Raji (cell line): Measurements from ENCODE around the gene QSOX2.

ENCODE experiments used
- POLR2A ChIP-seq: IDR thresholded peaks from 2 replicates; pipeline ENCODE4 v1.6.1; 2011; ENCODE audit warnings: low read depth, low read length, control low read depth; ENCODE audit not compliant: insufficient read depth

The QSOX2 gene

GRCh38 chr9:136212345-136212950, 33.2 kb downstream of the QSOX2 start:
- no peak for TF ChIP-seq POLR2A

- no peak for TF ChIP-seq POLR2A
These were observed 33.9 kb downstream of the QSOX2 start for GRCh38 chr9:136211441-136212344.

DNA sequence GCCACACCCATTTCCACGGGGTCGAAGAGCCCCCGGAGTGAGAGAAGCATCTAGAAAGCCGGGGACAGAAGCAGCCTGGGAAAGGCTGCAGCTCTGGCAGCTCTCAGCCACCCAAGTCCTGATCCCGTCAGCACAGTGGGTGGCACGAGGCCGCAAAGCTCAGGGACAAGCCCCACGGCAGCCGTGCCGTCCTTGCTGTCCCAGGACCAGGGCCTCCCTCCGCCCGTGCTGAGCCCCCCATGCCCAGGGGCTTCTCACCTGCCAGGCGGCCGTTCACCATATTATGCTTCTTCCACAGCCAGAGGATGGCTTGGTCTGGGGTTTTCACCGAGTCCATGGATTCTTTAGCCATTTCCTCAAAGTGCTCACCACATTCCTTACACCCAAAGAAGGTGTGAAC, 34.6 kb downstream of the QSOX2 start:
- TF ChIP-seq POLR2A: no peak

DNA sequence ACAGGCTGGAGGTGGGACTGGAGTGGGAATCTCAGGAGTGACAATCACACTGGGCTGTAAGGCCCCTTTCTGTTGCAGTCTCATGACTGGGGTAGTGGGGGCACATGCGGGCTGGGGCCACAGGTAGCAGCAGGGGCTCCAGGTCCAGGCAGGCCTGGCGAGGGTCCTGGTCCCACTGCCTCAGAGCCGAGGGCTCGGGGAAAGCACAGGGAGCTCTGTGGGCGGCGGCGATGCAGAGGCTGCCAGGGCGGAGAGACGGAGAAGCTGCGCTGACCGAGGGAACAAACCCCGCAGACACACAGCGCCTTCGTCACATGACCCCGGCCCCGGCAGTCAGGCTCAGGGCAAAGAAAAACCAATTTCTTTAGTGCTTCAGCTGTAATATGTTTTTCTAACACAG, 35.3 kb downstream of the QSOX2 start:
- no peak for TF ChIP-seq POLR2A

DNA sequence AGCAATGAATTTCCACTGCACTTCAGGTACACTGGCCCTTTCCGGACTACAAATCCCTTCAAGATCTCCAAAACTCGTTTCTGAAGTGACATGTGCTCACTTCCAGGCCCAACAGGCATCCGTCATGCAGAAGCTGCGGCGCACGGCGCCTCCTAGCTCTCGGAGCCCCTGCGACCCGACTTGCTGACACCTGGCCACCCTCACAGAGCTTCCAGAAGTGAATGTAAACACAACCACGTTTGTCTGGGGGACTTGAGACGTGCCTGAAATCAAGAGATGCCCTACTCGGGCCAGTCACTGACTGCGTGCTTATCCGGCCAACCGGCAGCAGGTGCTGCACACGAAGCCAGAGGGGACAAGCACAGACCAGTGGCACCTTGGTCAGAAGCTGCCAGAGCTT, 35.8 kb downstream of the QSOX2 start:
- TF ChIP-seq POLR2A: no peak

DNA sequence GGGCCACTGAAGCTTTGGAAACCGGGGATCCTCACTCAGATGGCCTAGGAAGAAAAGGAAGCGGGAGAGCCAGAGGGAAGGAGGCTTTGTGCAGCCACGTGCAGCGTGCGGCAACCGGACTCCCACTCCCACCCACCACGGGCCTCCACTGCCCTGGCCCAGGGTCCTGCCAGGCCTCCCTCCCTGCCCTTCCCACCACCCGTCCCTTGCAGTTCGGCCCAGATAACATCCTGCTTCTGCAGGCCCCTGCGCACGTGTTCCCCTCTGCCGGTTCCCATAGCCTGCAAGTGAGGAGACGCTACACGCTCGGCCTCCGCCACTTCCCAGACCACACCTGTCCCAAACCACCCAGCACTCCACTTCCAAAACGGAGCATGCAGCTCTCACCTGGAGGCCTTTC, 36.4 kb downstream of the QSOX2 start:
- TF ChIP-seq POLR2A: no peak

DNA sequence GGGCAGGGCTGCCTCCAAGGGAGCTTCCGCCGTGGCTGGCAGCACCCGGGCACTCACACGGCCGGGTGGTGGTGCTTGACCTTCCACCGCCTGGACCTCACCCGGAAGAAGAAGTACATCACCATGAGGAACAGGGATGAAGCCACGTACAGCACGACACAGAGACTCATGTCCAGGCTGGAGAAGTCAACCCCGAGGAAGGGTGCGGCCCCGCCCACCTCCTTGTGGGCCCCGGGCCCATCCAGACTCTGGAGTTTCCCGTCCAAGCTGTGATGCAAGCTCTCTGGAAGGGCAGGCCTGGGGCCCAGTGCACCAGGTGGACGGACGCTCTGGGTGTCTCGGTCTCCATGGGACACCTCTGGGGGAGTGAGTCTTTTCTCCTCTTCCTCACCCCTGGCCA, 36.9 kb downstream of the QSOX2 start:
- TF ChIP-seq POLR2A: no peak

- TF ChIP-seq POLR2A: no peak
These were observed 38.0 kb downstream of the QSOX2 start for GRCh38 chr9:136207616-136208015.

- no peak for TF ChIP-seq POLR2A
These were observed 38.9 kb downstream of the QSOX2 start for GRCh38 chr9:136206602-136207275.

GRCh38 chr9:136205707-136205992, 40.0 kb downstream of the QSOX2 start:
- no peak for TF ChIP-seq POLR2A

- no peak for TF ChIP-seq POLR2A
These were observed 40.5 kb downstream of the QSOX2 start, which contains the start of gene LHX3 for GRCh38 chr9:136204838-136205706. Gene LHX3, minus strand, starts transcription at chr9:136205128. Its CDS starts 116 bp downstream, at chr9:136205012.

DNA sequence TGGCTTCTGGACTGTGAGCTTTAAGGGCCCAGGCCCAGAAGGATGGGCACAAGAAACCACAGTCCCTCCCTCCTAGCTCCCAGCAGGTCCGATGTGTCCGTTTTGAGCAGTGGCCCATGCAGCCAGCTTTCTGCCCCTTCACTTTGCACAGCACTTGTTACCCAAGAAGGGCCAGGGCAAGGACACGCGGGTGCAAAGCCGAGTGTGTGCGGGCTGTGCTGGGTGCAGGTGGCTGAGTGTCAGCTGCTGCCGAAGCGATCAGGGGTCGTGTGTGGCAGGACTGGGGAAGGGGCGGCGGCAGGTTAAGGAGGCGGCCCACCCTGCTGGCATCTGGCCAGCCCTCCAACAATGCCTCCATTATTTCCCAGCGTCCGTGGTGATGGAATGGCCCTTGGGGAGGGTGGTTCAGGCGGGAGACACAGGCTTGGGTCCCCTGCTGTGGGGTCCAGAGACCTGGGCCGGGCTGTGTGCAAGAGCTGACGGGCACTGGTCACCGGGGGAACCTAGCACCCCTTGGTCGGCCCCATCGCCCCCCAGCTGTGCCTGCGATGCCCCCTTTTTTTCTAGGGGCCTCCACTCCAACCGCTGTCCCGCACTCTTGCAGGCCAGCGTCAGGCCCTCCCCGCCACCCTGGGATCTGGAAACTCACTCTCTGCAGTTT, 41.3 kb downstream of the QSOX2 start:
- TF ChIP-seq POLR2A: no peak

DNA sequence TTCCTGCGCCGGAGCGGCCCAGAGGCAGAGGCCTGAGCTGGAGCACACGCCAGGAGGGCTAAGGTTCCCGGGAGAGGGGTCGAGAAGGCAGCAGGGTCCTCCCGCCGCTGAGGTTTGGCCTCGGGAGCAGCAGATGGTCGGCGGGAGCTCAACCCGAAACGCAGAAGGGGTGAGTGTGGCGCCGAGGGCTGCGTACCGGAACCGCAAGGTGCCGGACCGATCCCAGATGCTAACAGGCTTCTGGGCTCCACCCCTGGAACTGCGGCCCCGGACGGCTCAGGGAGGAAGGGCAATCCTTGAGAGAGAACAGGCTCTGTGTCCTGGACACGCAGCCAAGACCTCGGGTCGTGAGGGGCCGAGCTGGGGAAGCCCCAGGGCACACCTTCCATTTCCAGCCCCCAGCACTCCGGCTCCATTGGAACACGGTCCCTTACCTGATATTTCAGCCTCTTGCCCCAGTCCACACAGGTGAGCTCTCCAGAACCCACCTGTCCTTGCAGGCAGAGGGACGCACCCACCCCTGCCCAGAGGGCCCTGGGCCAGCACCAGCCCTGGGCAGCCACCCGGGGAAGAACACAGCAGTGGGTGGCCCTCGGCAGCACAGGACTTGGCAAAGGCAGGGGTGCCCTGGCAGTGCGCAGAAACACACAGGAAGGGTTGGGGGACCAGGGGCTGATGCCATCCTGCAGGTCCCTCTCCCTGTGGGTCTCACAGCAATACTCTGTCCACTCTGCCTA, 42.0 kb downstream of the QSOX2 start:
- no peak for TF ChIP-seq POLR2A
